GM20000 (cell line): ENCODE data around the gene CNPY4.

Experiments used
- DNase-seq: peaks from one replicate; pipeline ENCODE4 v3.0.0; 2012; ENCODE audit warnings: low spot score
- CTCF ChIP-seq: IDR thresholded peaks from 2 replicates; pipeline ENCODE4 v1.5.1; 2012; ENCODE audit warnings: mild to moderate bottlenecking, control low read depth; ENCODE audit errors: extremely low read depth, missing control alignments

CNPY4 gene

DNA sequence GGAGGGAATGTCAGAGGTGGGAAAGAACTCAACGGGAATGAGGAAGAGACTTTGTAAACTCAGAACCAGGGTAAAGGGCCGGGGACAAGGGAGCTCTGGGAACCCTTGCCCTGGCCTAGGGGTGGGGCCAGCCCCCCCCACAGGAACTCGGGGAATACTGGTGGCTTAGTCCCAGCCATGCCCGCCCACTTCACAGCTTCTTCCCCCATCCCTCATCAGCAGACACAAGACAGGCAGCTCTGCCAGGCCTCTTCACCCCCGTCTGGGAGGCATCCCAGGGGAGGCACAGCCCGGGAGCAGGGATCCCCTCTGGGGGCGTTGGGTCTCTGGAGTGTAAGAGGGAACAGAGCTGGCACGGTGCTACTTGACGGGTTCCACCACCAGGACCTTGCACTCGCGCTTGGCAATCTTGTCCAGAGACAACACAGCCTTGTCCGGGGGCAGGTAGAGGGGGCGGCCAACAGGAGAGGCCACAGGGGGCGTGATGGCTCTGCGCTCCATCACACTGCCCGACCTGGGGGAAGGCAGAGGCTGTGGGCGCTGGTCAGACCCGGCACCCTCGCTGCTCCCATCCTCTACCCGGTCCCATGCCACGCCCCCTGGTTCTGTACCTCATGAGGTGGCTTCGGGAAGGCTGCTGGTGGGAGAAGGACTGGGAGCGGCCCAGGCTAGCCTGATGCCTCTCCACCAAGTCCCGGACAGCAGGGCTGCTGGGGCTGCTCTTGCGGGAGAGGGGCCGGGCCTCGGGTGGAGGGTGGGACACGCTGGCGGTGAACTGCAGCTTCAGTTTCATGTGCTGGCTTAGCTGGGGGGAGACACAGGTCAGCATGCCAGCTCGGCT, 35.4 kb downstream of the CNPY4 start:
- no peak for TF ChIP-seq CTCF
- no peak for DNase-seq

- TF ChIP-seq CTCF = no peak
- DNase-seq = peak; percentile 10
Observed at GRCh38 chr7:100155553-100156317, 36.3 kb downstream of the CNPY4 start.

GRCh38 chr7:100156331-100157068, 37.1 kb downstream of the CNPY4 start:
- DNase-seq = peak; percentile 47
- no peak for TF ChIP-seq CTCF

DNA sequence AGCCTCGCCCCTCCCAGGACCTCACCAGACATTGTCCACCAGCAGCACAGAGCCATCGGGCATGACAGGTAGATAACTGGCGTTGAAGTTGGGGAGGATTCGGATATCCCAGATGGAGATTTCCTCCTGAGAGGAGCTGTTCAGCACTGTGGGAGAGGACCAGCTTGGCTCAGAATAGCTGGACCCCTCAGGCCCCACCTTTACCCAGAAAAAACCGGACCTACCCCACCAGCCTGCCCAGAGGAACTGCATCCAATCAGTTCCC, 37.6 kb downstream of the CNPY4 start:
- no peak for DNase-seq
- TF ChIP-seq CTCF = no peak

DNA sequence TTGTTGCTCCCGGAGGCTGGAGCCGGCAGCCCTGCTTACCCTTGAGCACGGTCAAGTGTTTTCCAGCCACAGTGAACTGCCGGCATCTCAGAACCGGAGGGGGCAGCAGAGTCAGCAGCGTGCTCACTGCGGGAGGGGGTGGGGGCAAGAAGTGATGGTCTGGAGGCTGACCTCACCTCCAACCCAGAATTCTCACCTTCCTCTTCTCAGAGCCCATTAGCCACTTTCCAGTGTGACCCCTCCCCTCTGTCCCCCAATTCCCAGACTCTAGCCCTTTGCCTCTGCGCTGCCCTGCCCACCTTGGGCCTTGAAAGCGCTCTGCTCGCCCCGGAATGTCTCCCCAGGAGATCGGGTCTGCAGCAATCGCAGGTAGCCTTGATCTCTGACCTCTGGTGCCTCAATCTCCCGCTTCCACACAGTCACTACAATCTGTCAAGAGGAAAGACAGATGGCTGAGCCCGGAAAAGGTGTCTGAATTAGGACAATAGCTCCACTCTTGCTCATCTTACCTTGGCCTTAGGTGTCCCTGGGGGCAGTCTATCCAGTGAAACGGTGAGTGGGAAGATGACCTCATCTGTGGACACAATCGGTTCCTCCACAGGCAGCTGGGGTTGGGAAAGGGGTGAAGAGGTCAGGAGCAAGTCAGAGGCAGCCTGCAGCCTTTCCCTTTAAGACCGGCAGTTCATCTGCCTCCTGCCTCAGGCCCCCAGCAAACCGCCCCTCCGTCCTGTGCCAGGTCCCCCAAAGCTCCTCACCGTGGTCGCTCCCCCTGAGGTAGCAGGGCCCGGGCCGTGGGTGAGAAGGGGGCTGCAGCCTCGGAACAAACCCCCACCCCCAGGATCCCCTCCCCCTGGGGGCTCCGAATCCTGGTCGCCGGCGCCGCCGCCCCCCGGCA, 38.1 kb downstream of the CNPY4 start:
- no peak for TF ChIP-seq CTCF
- DNase-seq = peak; percentile 58

- no peak for TF ChIP-seq CTCF
- DNase-seq = peak; percentile 97
Observed at GRCh38 chr7:100158229-100159098, 39.0 kb downstream of the CNPY4 start, which contains the start of gene TRAPPC14. Gene TRAPPC14, minus strand, starts transcription at chr7:100158723. Its CDS starts 224 bp downstream, at chr7:100158499.
